Activated CD8-positive, alpha-beta memory T cell treated with anti-CD3 and anti-CD28 coated beads for 24 hours (primary cell): Measurements from ENCODE around the gene DTD2.

Source experiments
- DNase-seq: peaks from one replicate; pipeline ENCODE4 v3.0.0-alpha.2; 2020

Gene DTD2

DNA sequence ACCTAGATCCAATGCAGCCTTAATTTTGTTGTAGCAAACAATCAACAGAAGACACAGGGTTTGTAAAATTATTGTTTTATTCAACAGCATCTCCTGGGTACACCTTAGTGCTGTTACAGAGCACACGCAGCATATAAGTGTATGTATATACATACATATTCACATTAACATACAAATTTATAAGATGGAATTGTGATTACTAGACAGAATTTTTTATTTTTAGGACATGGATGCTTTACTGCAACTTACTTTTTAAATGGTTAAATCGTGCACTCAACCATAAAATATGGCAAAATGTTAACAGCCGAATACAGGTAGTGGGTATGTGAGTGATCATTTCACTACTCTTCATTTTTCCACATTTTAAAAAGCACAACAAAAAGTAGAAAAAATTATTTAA lies 53.6 kb downstream of the DTD2 start:
- no peak for DNase-seq

DNA sequence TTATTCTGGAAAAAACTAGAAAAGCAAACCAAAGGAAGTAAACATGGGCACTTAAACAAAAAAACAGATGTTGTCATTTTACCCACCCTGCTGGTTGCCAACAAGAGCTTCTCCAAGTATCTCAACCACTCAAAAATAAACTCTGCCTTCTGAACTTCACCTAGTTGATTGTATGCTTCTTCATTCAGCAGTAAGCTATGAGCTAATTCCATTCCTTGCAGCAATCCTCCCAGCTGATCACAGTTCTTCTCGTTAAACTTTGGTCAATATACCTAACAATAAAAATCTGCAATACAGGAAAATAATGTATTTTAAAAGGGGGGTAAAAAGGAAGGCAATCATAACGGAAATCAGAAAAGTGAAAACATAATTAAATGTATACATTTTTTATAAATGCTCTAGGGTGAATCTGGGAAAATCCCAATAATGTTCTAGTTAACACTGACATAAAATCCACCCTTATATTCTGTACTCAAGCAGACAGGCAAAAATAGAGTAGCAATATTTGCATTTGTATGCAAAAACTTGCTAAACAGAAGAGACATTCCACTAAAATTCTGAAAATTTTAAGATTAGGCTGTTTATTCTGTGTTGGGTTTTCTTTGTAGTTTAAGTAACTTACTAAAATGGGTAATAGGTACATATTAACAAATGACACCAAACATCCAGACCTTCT lies 54.4 kb downstream of the DTD2 start:
- no peak for DNase-seq

DNA sequence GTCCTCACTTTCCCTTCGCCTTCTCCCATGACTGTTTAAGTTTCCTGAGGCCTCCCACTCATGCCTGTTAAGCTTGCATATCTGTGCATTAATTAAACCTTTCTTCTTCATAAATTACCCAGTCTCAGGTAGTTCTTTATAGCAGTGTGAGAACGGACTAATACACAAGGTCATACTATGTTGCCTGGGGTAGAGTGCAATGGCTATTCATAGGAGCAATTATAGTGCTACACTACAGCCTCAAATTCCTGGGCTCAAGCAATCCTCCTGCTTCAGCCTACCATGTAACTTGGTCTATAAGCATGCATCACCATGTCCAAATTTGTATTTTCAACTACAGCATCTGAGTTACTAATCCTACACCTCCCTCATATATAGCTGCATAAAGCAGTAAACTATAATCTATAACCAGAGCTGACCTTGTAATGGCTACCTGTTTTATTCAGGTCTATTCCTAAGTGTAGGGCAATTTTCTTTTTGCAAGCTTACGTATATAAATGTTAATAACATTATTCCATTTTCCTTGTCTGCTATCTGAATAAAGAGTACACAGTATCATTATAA lies 55.9 kb downstream of the DTD2 start:
- no peak for DNase-seq

DNA sequence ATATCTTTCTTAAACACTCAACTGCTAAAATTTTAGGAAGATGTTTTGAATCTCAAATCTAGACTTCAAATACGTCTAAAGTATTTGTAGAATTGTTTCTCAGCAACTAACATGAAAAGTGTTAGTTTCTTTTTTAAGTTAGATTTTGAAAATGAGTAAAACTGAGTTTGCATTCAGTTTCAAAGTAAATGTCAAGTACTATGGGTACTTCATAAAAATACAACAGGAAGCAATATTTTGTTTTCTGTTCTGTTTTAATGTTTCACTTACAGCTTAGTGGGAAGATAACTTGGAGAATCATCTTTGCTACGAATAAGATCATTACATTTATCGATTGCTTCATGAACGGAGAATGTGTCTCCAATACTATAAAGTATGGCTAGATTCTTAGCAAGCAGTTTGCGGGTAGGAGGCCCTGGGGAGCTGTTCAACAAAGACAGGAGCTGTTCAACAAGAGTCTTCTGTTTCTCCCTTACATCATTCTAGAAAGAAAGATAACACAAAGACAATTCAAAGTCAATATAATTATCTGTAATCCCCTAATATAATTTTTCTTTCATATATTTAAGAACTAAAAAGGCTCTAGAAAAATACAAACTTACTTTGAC lies 57.2 kb downstream of the DTD2 start:
- DNase-seq, result no peak
